GM12878 (cell line): ENCODE measurements around the gene TMEM150B. TPM values are rescaled to one million over a fixed set of nuclear protein-coding genes. Genes with fewer than 3 reads are reported as not detected.

Experiments used
- BCL11A ChIP-seq: IDR thresholded peaks from 2 replicates; pipeline ENCODE4 v1.6.1; 2011; ENCODE audit warnings: low read depth, low read length
- BHLHE40 ChIP-seq, 2 experiments: fragments of 450-650 bp in 1 of 2; IDR thresholded peaks; 2 replicates each; pipeline ENCODE4 v1.6.1; 2011 to 2017; ENCODE audit warnings: low read depth in 2 of 2, borderline replicate concordance in 1 of 2, improper control_type of control experiment in 1 of 2, low read length in 1 of 2, mild to moderate bottlenecking in 1 of 2
- CHD2 ChIP-seq: IDR thresholded peaks from 2 replicates; pipeline ENCODE4 v1.6.1; 2011; ENCODE audit warnings: low read depth, low read length, improper control_type of control experiment, borderline replicate concordance
- CREB1 ChIP-seq: IDR thresholded peaks from 2 replicates; pipeline ENCODE4 v1.6.1; 2012; ENCODE audit warnings: low read depth, mild to moderate bottlenecking, inconsistent platforms
- CREM ChIP-seq: IDR thresholded peaks from 2 replicates; pipeline ENCODE4 v1.6.1; 2014; ENCODE audit warnings: antibody characterized with exemption, low read depth
- GATAD2B ChIP-seq: fragments of 450-650 bp; conservative IDR thresholded peaks from 2 replicates; pipeline ENCODE4 v1.6.1; 2017; ENCODE audit warnings: low read depth, mild to moderate bottlenecking, moderate library complexity
- HDAC2 ChIP-seq: fragments of 200-600 bp; sonication (generic); IDR thresholded peaks from 2 replicates; pipeline ENCODE4 v1.6.1; 2017
- JUNB ChIP-seq: IDR thresholded peaks from 2 replicates; pipeline ENCODE4 v1.6.1; 2016; ENCODE audit warnings: antibody characterized with exemption, mild to moderate bottlenecking
- PML ChIP-seq: IDR thresholded peaks from 2 replicates; pipeline ENCODE4 v1.6.1; 2012; ENCODE audit warnings: low read length, inconsistent platforms
- SMAD1 ChIP-seq: fragments of 450-650 bp; IDR thresholded peaks from 2 replicates; pipeline ENCODE4 v1.6.1; 2018; ENCODE audit warnings: mild to moderate bottlenecking, low read depth; ENCODE audit not compliant: partially characterized antibody
- SMARCA5 ChIP-seq: fragments of 450-650 bp; IDR thresholded peaks from 2 replicates; pipeline ENCODE4 v1.6.1; 2017; ENCODE audit warnings: mild to moderate bottlenecking
- ZNF622 ChIP-seq: fragments of 450-650 bp; IDR thresholded peaks from 2 replicates; pipeline ENCODE4 v1.6.1; 2017; ENCODE audit warnings: mild to moderate bottlenecking, inconsistent platforms
- polyA plus RNA-seq, 11 experiments: library from polyadenylated mRNA; depleted of rRNA in 4 of 11; unstranded in 6 of 11; stranded (reverse) in 5 of 11; fragments of >200 nt; fragmentation: Nextera tagmentation in 4 of 11; fragmentation: Illumina TruSeq in 1 of 11; extraction: Ambion mirVana in 4 of 11; extraction: Trizol in 1 of 11; gene quantifications; 1 replicate in 1 of 11; 2 replicates in 10 of 11; pipeline versions ENCODE4 v1.2.1 to v1.2.3, GENCODE V29; 2011 to 2016; ENCODE audit warnings: inconsistent platforms in 2 of 11, missing spikeins in 2 of 11, low read depth in 1 of 11
- total RNA-seq, 4 experiments: library from RNA; depleted of rRNA in 3 of 4; stranded (reverse); fragments of >200 nt in 3 of 4; fragmentation: Illumina TruSeq in 1 of 4; extraction: Trizol in 1 of 4; gene quantifications; 2 replicates each; pipeline versions ENCODE4 v1.2.1 to v1.2.3, GENCODE V29; 2013 to 2021
- TF ChIP-seq, protein P1 (sequence below): IDR thresholded peaks from 2 replicates; pipeline ENCODE4 v1.6.1; 2012; ENCODE audit warnings: mild to moderate bottlenecking, low read depth, low read length
- TF ChIP-seq, protein P2 (sequence below): IDR thresholded peaks from 2 replicates; pipeline ENCODE4 v1.6.1; 2011; ENCODE audit warnings: borderline replicate concordance, low read depth, mild to moderate bottlenecking, moderate library complexity, low read length; ENCODE audit not compliant: insufficient read depth, poor library complexity, severe bottlenecking
- TF ChIP-seq, protein P3 (sequence below): IDR thresholded peaks from 2 replicates; pipeline ENCODE4 v1.6.1; 2012; ENCODE audit warnings: improper control_type of control experiment, low read depth, low read length; ENCODE audit not compliant: insufficient replicate concordance
- TF ChIP-seq, protein P4 (sequence below): fragments of 150-350 bp; IDR thresholded peaks from 2 replicates; pipeline ENCODE4 v1.6.1; 2014; ENCODE audit warnings: mild to moderate bottlenecking, low read depth, low read length

The TMEM150B gene
- total and polyA plus RNA-seq, 10 of the 15 experiments (the other 5 are each of a cell fraction or from before 2014, with no cell fraction given): 0.09 to 0.23 (median 0.18) TPM; not detected in 6

DNA sequence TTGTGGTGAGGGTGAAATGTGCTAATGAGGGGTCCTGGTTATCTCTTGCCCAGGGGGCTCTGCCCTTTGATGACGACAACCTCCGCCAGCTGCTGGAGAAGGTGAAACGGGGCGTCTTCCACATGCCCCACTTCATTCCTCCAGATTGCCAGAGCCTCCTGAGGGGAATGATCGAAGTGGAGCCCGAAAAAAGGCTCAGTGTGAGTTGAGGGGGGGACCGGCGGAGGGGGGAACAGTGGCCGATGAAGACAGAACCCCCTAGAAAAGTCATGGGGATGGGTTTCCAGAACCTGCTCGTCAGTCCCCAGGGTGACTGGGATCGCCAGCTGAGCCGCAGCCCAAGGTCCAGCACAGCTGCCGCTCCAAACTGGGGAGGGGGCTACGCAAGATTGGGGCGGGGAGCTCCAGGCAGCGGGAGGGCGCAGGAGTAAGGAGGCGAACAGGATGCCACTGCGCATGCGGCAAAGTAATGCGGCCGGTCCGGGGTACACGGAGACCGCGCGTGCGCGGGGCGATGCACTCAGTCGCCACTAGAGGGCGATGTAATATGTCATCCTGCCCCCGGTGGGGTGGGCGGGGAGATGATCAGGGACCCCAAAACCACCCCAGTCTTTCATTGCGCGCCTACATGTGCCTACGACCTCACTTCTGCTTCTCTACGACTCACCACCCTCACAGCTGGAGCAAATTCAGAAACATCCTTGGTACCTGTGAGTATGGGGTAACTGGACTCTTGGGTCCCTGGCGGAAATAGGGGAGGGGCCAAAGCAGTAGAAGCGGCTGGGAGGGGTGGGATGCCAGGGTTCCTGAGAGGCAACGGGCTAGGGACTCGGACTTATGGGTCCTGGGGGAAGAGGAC, 23.5 kb downstream of the TMEM150B start (continued):
- TF ChIP-seq, protein P1, sequence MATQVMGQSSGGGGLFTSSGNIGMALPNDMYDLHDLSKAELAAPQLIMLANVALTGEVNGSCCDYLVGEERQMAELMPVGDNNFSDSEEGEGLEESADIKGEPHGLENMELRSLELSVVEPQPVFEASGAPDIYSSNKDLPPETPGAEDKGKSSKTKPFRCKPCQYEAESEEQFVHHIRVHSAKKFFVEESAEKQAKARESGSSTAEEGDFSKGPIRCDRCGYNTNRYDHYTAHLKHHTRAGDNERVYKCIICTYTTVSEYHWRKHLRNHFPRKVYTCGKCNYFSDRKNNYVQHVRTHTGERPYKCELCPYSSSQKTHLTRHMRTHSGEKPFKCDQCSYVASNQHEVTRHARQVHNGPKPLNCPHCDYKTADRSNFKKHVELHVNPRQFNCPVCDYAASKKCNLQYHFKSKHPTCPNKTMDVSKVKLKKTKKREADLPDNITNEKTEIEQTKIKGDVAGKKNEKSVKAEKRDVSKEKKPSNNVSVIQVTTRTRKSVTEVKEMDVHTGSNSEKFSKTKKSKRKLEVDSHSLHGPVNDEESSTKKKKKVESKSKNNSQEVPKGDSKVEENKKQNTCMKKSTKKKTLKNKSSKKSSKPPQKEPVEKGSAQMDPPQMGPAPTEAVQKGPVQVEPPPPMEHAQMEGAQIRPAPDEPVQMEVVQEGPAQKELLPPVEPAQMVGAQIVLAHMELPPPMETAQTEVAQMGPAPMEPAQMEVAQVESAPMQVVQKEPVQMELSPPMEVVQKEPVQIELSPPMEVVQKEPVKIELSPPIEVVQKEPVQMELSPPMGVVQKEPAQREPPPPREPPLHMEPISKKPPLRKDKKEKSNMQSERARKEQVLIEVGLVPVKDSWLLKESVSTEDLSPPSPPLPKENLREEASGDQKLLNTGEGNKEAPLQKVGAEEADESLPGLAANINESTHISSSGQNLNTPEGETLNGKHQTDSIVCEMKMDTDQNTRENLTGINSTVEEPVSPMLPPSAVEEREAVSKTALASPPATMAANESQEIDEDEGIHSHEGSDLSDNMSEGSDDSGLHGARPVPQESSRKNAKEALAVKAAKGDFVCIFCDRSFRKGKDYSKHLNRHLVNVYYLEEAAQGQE: no peak
- TF ChIP-seq HDAC2: no peak
- TF ChIP-seq SMARCA5: peak; percentile 69; the same call in 1 of the 2 replicates
- TF ChIP-seq JUNB: no peak
- TF ChIP-seq CREM: no peak
- TF ChIP-seq, protein P2, sequence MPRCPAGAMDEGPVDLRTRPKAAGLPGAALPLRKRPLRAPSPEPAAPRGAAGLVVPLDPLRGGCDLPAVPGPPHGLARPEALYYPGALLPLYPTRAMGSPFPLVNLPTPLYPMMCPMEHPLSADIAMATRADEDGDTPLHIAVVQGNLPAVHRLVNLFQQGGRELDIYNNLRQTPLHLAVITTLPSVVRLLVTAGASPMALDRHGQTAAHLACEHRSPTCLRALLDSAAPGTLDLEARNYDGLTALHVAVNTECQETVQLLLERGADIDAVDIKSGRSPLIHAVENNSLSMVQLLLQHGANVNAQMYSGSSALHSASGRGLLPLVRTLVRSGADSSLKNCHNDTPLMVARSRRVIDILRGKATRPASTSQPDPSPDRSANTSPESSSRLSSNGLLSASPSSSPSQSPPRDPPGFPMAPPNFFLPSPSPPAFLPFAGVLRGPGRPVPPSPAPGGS: no peak
- TF ChIP-seq CHD2: no peak
- no peak for TF ChIP-seq PML
- TF ChIP-seq, protein P3, sequence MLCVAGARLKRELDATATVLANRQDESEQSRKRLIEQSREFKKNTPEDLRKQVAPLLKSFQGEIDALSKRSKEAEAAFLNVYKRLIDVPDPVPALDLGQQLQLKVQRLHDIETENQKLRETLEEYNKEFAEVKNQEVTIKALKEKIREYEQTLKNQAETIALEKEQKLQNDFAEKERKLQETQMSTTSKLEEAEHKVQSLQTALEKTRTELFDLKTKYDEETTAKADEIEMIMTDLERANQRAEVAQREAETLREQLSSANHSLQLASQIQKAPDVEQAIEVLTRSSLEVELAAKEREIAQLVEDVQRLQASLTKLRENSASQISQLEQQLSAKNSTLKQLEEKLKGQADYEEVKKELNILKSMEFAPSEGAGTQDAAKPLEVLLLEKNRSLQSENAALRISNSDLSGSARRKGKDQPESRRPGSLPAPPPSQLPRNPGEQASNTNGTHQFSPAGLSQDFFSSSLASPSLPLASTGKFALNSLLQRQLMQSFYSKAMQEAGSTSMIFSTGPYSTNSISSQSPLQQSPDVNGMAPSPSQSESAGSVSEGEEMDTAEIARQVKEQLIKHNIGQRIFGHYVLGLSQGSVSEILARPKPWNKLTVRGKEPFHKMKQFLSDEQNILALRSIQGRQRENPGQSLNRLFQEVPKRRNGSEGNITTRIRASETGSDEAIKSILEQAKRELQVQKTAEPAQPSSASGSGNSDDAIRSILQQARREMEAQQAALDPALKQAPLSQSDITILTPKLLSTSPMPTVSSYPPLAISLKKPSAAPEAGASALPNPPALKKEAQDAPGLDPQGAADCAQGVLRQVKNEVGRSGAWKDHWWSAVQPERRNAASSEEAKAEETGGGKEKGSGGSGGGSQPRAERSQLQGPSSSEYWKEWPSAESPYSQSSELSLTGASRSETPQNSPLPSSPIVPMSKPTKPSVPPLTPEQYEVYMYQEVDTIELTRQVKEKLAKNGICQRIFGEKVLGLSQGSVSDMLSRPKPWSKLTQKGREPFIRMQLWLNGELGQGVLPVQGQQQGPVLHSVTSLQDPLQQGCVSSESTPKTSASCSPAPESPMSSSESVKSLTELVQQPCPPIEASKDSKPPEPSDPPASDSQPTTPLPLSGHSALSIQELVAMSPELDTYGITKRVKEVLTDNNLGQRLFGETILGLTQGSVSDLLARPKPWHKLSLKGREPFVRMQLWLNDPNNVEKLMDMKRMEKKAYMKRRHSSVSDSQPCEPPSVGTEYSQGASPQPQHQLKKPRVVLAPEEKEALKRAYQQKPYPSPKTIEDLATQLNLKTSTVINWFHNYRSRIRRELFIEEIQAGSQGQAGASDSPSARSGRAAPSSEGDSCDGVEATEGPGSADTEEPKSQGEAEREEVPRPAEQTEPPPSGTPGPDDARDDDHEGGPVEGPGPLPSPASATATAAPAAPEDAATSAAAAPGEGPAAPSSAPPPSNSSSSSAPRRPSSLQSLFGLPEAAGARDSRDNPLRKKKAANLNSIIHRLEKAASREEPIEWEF: no peak
- peak; percentile 30 to 46; a peak in 1 of 4 replicates for TF ChIP-seq BHLHE40 (IDR thresholded peaks at IDR 0.05; ENCODE audit: borderline replicate concordance in 1 of 2, low read depth in 2 of 2, low read length in 1 of 2)
- no peak for TF ChIP-seq BCL11A
- no peak for TF ChIP-seq ZNF622
- TF ChIP-seq SMAD1: no peak
- peak; percentile 67; the same call in 1 of the 2 replicates for TF ChIP-seq GATAD2B
- TF ChIP-seq, protein P4, sequence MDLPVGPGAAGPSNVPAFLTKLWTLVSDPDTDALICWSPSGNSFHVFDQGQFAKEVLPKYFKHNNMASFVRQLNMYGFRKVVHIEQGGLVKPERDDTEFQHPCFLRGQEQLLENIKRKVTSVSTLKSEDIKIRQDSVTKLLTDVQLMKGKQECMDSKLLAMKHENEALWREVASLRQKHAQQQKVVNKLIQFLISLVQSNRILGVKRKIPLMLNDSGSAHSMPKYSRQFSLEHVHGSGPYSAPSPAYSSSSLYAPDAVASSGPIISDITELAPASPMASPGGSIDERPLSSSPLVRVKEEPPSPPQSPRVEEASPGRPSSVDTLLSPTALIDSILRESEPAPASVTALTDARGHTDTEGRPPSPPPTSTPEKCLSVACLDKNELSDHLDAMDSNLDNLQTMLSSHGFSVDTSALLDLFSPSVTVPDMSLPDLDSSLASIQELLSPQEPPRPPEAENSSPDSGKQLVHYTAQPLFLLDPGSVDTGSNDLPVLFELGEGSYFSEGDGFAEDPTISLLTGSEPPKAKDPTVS: no peak
- TF ChIP-seq CREB1: no peak
